ENCODE measurements around the gene PRKCE. TPM values are rescaled to one million over a fixed set of nuclear protein-coding genes. Genes with fewer than 3 reads are reported as not detected.

Gene PRKCE
- total RNA-seq, 1 experiment from 2014 or later = 4.4 TPM

DNA sequence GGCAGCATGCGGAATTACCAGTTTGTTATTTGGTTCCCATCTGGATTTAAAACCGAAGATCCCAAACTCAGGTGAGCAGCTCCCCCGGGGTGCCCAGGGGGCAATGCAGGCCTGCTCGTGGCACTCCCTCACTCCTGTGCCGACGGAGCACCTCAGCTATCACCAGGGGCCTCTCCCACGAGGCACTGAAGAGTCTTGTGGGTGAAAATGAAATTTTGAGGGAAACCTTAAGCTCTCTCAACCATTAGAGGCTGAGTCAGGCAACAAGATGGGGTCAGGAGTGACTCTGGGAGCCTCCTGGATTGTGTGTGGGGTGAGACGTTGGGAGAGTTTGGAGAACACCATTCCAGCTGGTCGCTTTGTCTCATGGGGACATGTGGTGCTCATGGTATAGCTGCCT is 189.0 kb downstream of the PRKCE start:
- no peaks in the 10 kb centered on the region for H3K4me1 Mint-ChIP-seq (ENCODE audit: low read depth, unreplicated experiment)
- H3K9me3 Mint-ChIP-seq (ENCODE audit: unreplicated experiment) = no peaks in the 10 kb centered on the region
- Histone ChIP-seq H3K9me3 (no peaks in the 10 kb centered on the region), H3K36me3 (ENCODE audit: control insufficient read depth, insufficient read depth, low read length) (no peaks in the 10 kb centered on the region), H3K4me1 (no peaks in the 10 kb centered on the region), H3K4me3 (ENCODE audit: low read depth, low read length) (no peak overlapping the region), H3K27me3 (replicated peaks; ENCODE audit: control insufficient read depth, insufficient read depth, low read length) (no peaks in the 10 kb centered on the region)
- no peak overlapping the region for H3K4me3 Mint-ChIP-seq (ENCODE audit: unreplicated experiment)
- intact Hi-C loops (cut with micrococcal nuclease; ENCODE audit: unreplicated experiment) = no loop called here
- ChIA-PET POLR2A (no interaction called here), CTCF (no interaction called here)
- no peaks in the 10 kb centered on the region for H3K36me3 Mint-ChIP-seq (ENCODE audit: insufficient read depth, unreplicated experiment)
- no peak for DNase-seq
- no peaks in the 10 kb centered on the region for H3K27me3 Mint-ChIP-seq (ENCODE audit: insufficient read depth, unreplicated experiment)
- TF ChIP-seq, protein P1, sequence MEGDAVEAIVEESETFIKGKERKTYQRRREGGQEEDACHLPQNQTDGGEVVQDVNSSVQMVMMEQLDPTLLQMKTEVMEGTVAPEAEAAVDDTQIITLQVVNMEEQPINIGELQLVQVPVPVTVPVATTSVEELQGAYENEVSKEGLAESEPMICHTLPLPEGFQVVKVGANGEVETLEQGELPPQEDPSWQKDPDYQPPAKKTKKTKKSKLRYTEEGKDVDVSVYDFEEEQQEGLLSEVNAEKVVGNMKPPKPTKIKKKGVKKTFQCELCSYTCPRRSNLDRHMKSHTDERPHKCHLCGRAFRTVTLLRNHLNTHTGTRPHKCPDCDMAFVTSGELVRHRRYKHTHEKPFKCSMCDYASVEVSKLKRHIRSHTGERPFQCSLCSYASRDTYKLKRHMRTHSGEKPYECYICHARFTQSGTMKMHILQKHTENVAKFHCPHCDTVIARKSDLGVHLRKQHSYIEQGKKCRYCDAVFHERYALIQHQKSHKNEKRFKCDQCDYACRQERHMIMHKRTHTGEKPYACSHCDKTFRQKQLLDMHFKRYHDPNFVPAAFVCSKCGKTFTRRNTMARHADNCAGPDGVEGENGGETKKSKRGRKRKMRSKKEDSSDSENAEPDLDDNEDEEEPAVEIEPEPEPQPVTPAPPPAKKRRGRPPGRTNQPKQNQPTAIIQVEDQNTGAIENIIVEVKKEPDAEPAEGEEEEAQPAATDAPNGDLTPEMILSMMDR (IDR thresholded peaks at IDR 0.05; ENCODE audit: insufficient read depth in 1 of 2, low read depth in 1 of 2, low read length in 1 of 2, severe bottlenecking in 1 of 2, unreplicated experiment in 1 of 2) = no peak
- BruUV-seq (replicated peaks) = no TSS peak
- H3K27ac Mint-ChIP-seq (ENCODE audit: unreplicated experiment) = no peak overlapping the region

DNA sequence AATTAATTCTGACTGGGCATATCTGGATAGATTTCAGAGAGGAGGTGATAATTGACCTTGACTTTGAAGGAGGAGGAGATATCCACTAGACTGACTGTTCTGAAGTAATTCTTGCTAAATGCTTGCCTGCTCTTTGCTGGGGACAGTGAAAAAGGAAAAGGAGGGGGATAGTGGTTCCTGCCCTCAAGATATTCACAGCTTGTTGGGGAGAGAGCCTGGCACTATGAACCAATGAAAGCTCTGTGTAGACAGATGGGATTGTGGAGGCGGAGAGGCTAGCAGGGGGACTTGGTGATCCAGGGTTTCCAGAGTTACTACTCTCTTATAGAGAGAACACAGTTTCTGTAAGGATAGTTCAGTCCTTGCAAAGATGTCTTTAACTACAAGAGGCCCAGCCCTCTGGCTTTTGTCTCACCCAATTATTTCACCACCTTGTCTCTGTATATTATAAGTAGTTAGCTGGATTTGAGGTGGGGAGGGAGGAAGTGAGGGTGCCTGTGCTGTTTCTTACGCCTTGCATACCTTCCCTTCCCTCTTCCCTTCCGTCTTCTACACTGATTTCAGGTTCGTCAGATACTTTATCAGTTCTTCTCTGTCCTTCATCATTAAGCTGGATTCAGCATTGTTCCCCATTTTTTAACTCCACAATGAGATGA is 190.4 kb downstream of the PRKCE start:
- Histone ChIP-seq H3K36me3 (ENCODE audit: control insufficient read depth, insufficient read depth, low read length) (no peaks in the 10 kb centered on the region), H3K4me1 (no peaks in the 10 kb centered on the region), H3K9me3 (no peaks in the 10 kb centered on the region), H3K27me3 (replicated peaks; ENCODE audit: control insufficient read depth, insufficient read depth, low read length) (no peaks in the 10 kb centered on the region), H3K4me3 (ENCODE audit: low read depth, low read length) (no peak overlapping the region)
- Mint-ChIP-seq H3K27ac (ENCODE audit: unreplicated experiment) (no peak overlapping the region), H3K4me1 (ENCODE audit: low read depth, unreplicated experiment) (no peaks in the 10 kb centered on the region), H3K9me3 (ENCODE audit: unreplicated experiment) (no peaks in the 10 kb centered on the region), H3K27me3 (ENCODE audit: insufficient read depth, unreplicated experiment) (no peaks in the 10 kb centered on the region), H3K4me3 (ENCODE audit: unreplicated experiment) (no peak overlapping the region), H3K36me3 (ENCODE audit: insufficient read depth, unreplicated experiment) (no peaks in the 10 kb centered on the region)
- POLR2A ChIA-PET = no interaction called here
- TF ChIP-seq, protein P1 (IDR thresholded peaks at IDR 0.05; ENCODE audit: insufficient read depth in 1 of 2, low read depth in 1 of 2, low read length in 1 of 2, severe bottlenecking in 1 of 2, unreplicated experiment in 1 of 2) = no peak
- intact Hi-C loops (cut with micrococcal nuclease; ENCODE audit: unreplicated experiment) = no loop called here
- CTCF ChIA-PET = no interaction called here
- DNase-seq = no peak
- BruUV-seq (replicated peaks) = no TSS peak

DNA sequence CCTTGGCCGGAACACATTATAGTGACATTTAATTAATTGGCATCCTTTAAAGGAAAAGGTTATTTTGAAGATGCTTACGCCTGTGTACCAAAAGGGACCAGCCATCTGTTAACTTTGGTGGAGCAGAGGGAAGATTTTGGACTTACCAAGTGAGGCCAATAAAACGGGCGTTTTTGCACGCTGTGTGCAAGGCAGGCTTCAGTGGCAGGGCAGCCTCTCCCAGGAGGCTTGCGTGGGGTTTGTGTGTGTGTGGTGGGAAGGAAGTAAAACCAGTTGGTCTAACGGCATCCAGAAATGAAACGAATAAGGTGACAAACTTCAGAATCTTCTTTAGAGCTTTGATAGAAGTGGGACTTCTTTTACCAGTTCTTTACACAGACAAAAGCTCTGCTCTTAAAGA is 191.7 kb downstream of the PRKCE start:
- DNase-seq = no peak
- intact Hi-C loops (cut with micrococcal nuclease; ENCODE audit: unreplicated experiment) = no loop called here
- H3K4me1 Mint-ChIP-seq (ENCODE audit: low read depth, unreplicated experiment) = no peaks in the 10 kb centered on the region
- no peaks in the 10 kb centered on the region for H3K27me3 ChIP-seq (replicated peaks; ENCODE audit: control insufficient read depth, insufficient read depth, low read length)
- ChIA-PET POLR2A (no interaction called here), CTCF (no interaction called here)
- no peaks in the 10 kb centered on the region for H3K27me3 Mint-ChIP-seq (ENCODE audit: insufficient read depth, unreplicated experiment)
- H3K9me3 ChIP-seq = no peaks in the 10 kb centered on the region
- no TSS peak for BruUV-seq (replicated peaks)
- no peak overlapping the region for H3K4me3 Mint-ChIP-seq (ENCODE audit: unreplicated experiment)
- H3K27ac Mint-ChIP-seq (ENCODE audit: unreplicated experiment) = no peak overlapping the region
- H3K4me1 ChIP-seq = no peaks in the 10 kb centered on the region
- no peaks in the 10 kb centered on the region for H3K36me3 Mint-ChIP-seq (ENCODE audit: insufficient read depth, unreplicated experiment)
- no peaks in the 10 kb centered on the region for H3K9me3 Mint-ChIP-seq (ENCODE audit: unreplicated experiment)
- H3K4me3 ChIP-seq (ENCODE audit: low read depth, low read length) = no peak overlapping the region
- TF ChIP-seq, protein P1 (IDR thresholded peaks at IDR 0.05; ENCODE audit: insufficient read depth in 1 of 2, low read depth in 1 of 2, low read length in 1 of 2, severe bottlenecking in 1 of 2, unreplicated experiment in 1 of 2) = no peak
- H3K36me3 ChIP-seq (ENCODE audit: control insufficient read depth, insufficient read depth, low read length) = no peaks in the 10 kb centered on the region

Measured in Caco-2 (cell line).